Measurements from ENCODE around the gene SRP14.
A peak's percentile ranks its signal among the peaks of the same experiment; 100 is the strongest.

Gene SRP14

GRCh38 chr15:40038638-40039543 lies at the start of gene SRP14:
SRP14 (minus strand) TSS chr15:40039181; CDS start chr15:40039116, 65 bp downstream.
- TF ChIP-seq CTCF (conservative IDR thresholded peaks at IDR 0.05; ENCODE audit: low read length): no peak
- DNase-seq (ENCODE audit: low read depth): peak; percentile 91
- peak within 1 kb of the TSS; percentile 92 for H3K4me3 ChIP-seq (ENCODE audit: low read length)

- no peak for TF ChIP-seq CTCF (conservative IDR thresholded peaks at IDR 0.05; ENCODE audit: low read length)
- H3K4me3 ChIP-seq (ENCODE audit: low read length): no peak overlapping the region
- no peak for DNase-seq (ENCODE audit: low read depth)
Observed at GRCh38 chr15:40087991-40088928, 49.3 kb upstream of the SRP14 start.

- TF ChIP-seq CTCF (conservative IDR thresholded peaks at IDR 0.05; ENCODE audit: low read length): no peak
- no peak overlapping the region for H3K4me3 ChIP-seq (ENCODE audit: low read length)
- DNase-seq (ENCODE audit: low read depth): no peak
Observed at GRCh38 chr15:40087068-40087810, 48.3 kb upstream of the SRP14 start.

- no peak for DNase-seq (ENCODE audit: low read depth)
- no peak for TF ChIP-seq CTCF (conservative IDR thresholded peaks at IDR 0.05; ENCODE audit: low read length)
- no peak overlapping the region for H3K4me3 ChIP-seq (ENCODE audit: low read length)
Observed at GRCh38 chr15:40085266-40085665, 46.3 kb upstream of the SRP14 start.

GRCh38 chr15:40084650-40085049 lies 45.7 kb upstream of the SRP14 start:
- no peak overlapping the region for H3K4me3 ChIP-seq (ENCODE audit: low read length)
- DNase-seq (ENCODE audit: low read depth): no peak
- TF ChIP-seq CTCF (conservative IDR thresholded peaks at IDR 0.05; ENCODE audit: low read length): no peak

GRCh38 chr15:40082195-40082883 lies 43.4 kb upstream of the SRP14 start:
- peak overlapping the region; percentile 54 for H3K4me3 ChIP-seq (ENCODE audit: low read length)
- DNase-seq (ENCODE audit: low read depth): no peak
- no peak for TF ChIP-seq CTCF (conservative IDR thresholded peaks at IDR 0.05; ENCODE audit: low read length)

Measured in AG10803 (cell line).